NCI-H1436 treated with DMSO at 0.1 percent for 48 hours (cell line): Measurements from ENCODE around the gene EVX2.

ENCODE experiments used
- DNase-seq: peaks from one replicate; lab custom pipeline; 2025; lab: John Stamatoyannopoulos, UW

The EVX2 gene

GRCh38 chr2:176096243-176096985 lies 12.7 kb upstream of the EVX2 start:
- DNase-seq: no peak

GRCh38 chr2:176095421-176095820 lies 11.7 kb upstream of the EVX2 start:
- no peak for DNase-seq

GRCh38 chr2:176094349-176094748 lies 10.6 kb upstream of the EVX2 start:
- no peak for DNase-seq

- no peak for DNase-seq
Measured at GRCh38 chr2:176093898-176094249, 10.1 kb upstream of the EVX2 start.

- no peak for DNase-seq
Measured at GRCh38 chr2:176093145-176093897, 9.6 kb upstream of the EVX2 start.

GRCh38 chr2:176092270-176093144 lies 8.7 kb upstream of the EVX2 start, which contains the start of gene HOXD13:
Gene HOXD13, plus strand, starts transcription at chr2:176092721. Its CDS starts 170 bp downstream, at chr2:176092891.
- no peak for DNase-seq

- no peak for DNase-seq
Measured at GRCh38 chr2:176091329-176092258, 7.8 kb upstream of the EVX2 start.

- DNase-seq: no peak
Measured at GRCh38 chr2:176090862-176091261, 7.1 kb upstream of the EVX2 start.

- no peak for DNase-seq
Measured at GRCh38 chr2:176089843-176090395, 6.2 kb upstream of the EVX2 start.

- DNase-seq: no peak
Measured at GRCh38 chr2:176088937-176089842, 5.4 kb upstream of the EVX2 start.

GRCh38 chr2:176088048-176088936 lies 4.5 kb upstream of the EVX2 start:
- DNase-seq: no peak

GRCh38 chr2:176087330-176088047 lies 3.7 kb upstream of the EVX2 start:
- DNase-seq: no peak

- DNase-seq: no peak
Measured at GRCh38 chr2:176085861-176086771, 2.4 kb upstream of the EVX2 start.

GRCh38 chr2:176085120-176085788 lies 1.5 kb upstream of the EVX2 start:
- no peak for DNase-seq

- no peak for DNase-seq
Measured at GRCh38 chr2:176084611-176085119, 903 bp upstream of the EVX2 start.
